Measurements from ENCODE around the gene PLAGL2.

PLAGL2 gene

GRCh38 chr20:32231245-32231644 lies 23.7 kb upstream of the PLAGL2 start:
- no peak for DNase-seq

DNA sequence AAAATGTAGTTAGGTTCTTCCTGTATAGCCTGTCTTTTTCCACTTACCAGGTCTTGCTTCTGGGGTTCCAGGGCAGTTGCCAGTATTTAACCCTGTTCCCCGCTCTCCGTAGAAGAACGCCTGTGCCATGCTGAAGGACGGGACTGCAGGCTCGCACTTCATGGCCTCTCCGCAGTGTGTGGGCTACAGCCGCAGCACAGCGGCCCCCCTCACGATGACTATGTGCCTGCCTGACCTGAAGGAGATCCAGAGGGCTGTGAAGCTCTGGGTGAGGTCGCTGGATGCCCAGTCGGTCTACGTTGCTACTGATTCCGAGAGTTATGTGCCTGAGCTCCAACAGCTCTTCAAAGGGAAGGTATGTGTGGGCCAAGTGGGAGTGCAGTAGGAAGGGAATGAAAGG lies 23.2 kb upstream of the PLAGL2 start:
- no peak for DNase-seq

DNA sequence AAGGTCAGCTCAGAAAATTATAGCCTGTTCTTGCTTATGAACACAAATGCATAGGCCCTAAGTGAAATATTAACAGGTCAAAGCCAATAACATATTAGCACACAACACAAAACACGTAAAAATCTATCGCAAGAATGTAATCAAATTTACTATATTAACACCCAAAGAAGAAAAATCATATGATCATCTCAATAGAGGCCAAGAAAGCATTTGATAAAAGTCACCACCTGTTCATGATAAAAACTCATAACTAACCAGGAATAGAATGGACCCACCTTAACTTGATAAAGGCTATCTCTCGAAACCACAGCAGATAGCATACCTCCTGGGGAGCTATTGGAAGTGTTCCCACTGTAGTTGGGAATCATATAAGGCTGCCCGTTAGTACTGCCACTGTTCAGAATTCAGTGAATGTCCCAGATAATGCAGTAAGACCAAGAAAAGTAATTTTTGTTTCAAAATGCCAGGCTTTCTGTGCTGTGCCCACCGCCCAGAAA lies 21.8 kb upstream of the PLAGL2 start:
- no peak for DNase-seq

GRCh38 chr20:32227744-32228688 lies 20.5 kb upstream of the PLAGL2 start:
- no peak for DNase-seq

DNA sequence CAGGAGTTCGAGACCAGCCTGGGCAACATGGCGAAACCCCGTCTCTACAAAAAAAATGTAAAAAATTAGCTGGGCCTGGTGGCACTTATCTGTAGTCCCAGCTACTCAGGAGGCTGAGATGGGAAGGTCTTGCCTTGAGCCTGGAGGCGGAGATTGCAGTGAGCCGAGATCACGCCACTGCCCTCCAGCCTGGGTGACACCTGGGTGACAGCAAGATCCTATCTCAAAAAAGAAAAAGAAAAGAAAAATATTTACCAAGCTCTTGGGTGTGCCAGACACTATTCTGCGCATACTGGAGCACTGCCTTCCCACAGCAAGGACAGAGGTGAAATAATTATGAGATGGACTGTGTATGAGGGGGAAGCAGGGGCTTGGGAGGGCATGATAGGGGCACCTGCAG lies 19.8 kb upstream of the PLAGL2 start:
- no peak for DNase-seq

GRCh38 chr20:32226391-32226790 lies 18.8 kb upstream of the PLAGL2 start:
- no peak for DNase-seq

DNA sequence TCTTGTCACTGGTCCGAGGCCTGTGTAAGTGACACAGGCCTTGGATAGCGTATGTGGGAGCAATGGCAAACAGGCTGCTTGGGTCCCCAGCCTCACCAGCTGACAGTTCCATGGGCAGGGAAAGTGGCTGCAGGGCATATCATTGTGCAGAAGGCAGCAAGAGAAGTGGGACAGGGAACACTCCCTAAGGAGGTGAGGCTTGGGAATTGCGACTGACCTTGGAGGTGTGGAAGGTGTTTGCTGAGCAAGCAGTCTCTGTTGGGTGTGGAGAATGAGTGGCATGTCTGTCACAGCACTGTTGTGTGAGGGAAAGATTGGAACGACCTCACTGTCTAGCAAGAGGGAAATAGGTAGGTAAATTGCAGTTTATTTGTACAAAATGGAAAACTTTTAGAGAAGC lies 16.9 kb upstream of the PLAGL2 start:
- DNase-seq = no peak

GRCh38 chr20:32218156-32218900 lies 10.8 kb upstream of the PLAGL2 start:
- no peak for DNase-seq

DNA sequence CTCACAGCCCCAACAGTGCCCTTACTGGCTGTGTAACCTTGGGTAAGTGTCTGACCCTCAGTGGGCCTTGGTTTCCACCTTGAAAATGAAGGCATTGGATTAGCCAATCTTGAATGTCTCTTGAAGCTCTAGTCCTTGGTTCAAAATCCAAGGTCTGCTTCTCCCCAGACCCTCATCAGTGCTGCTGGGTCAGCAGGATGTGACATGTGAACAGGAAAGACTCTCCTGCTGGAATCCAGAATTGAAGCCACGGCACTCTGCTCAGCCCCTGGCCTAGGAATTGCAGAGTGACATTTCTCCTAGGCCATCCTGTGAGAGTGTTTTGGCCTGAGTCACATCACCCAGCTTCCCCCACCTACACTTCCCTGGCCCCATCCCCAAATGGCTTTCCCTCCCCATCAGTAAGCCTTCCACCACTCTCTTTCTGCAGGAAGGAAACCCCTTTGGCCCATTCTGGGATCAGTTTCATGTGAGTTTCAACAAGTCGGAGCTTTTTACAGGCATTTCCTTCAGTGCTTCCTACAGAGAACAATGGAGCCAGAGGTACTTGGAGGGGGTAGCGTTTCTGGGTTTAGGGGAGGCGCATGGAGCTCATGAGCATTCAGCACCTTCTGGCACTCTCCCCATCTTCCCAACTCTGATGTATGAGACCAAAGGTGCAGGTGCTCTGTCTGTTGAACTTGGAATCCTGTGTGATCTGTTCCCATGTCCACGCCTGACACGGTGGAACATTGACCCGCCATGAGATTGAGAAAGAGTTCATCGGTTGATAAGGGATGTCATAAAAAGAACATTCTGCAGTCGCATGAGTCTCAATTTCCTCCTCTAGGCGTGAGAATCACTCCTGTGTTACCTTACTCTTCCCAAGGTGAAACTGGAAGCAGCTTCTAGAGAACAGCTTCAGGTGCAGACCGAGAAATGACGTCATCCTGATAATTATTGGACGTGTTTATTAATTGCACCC lies 8.9 kb upstream of the PLAGL2 start:
- no peak for DNase-seq

DNA sequence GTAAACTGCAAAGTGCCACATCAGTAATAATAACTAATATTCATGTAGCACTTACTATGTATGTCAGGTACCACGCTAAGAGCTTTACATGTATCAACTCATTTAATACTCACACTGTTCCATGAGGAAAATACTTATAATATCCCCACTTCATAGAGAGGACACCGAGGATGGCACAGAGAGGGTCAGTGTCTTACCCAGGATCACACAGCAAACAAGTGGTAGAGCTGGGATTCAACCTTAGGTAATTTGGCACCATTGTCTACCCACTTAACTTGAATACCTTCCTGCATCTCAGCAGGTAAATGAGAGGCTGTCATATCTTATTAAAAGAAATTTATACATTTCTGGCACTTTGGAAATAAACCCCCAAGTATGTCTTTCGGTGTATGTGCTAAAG lies 8.2 kb upstream of the PLAGL2 start:
- no peak for DNase-seq

DNA sequence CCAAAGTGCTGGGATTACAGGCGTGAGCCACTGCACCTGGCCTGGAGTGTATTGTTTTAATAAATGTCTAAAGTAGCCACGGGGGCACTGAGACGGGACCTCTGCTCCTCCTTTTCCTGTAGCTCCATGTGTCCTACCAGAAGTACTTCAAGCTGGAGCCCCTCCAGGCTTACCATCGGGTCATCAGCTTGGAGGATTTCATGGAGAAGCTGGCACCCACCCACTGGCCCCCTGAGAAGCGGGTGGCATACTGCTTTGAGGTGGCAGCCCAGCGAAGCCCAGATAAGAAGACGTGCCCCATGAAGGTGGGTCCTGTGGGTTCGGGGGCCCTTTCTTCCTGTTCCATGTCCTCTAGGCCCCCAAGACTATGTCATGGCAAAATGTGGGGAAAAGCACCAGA lies 7.6 kb upstream of the PLAGL2 start:
- DNase-seq = no peak

- no peak for DNase-seq
Observed at GRCh38 chr20:32213870-32214269, 6.3 kb upstream of the PLAGL2 start.

GRCh38 chr20:32209850-32210605 lies 2.5 kb upstream of the PLAGL2 start:
- no peak for DNase-seq

DNA sequence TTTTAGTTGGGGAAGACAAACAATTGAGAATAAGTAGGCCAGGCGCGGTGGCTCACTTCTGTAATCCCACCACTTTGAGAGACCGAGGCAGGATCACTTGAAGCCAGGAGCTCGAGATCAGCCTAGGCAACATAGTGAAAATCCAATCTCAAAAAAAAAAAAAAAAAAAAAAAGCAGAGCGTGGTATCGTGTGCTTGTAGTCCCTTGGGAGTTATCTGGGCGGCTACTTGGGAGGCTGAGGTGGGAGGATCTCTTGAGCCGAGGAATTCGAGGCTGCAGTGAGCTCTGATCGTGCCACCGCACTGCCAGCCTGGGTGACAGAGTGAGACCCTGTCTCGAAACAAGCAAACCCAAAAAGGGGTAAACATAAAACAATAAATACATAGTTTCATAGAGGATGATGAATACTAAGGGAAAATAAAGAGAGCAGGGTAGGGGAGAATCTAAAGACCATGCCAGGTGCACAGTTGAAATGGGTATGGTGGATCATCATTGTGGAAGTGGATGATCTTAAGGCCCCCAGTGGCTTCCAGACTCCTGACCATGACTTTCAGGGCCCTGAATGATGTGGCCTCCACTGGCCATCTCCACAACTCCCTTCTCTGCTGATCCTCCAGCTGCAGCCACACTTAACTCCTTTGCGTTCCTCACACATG lies 1.1 kb upstream of the PLAGL2 start:
- no peak for DNase-seq

- no peak for DNase-seq
Observed at GRCh38 chr20:32206760-32207625, 550 bp downstream of the PLAGL2 start.

- no peak for DNase-seq
Observed at GRCh38 chr20:32205843-32206759, 1.4 kb downstream of the PLAGL2 start.

- no peak for DNase-seq
Observed at GRCh38 chr20:32205110-32205842, 2.3 kb downstream of the PLAGL2 start.
